Stimulated activated CD8-positive, alpha-beta memory T cell treated with anti-CD3 and anti-CD28 coated beads, Interleukin-12 subunit alpha, Interleukin-12 subunit beta, amount 100 ng/mL, for 24 hours (primary cell): ENCODE data around the gene GDAP2.
A peak's percentile ranks its signal among the peaks of the same experiment; 100 is the strongest.
"Not testable (repeated sequence)": the region's sequence is repeated elsewhere in the genome, so short reads cannot be mapped to it uniquely, and the experiment has no call there.

Source experiments
- DNase-seq: peaks from one replicate; pipeline ENCODE4 v3.0.0-alpha.2; 2020; ENCODE audit errors: extremely low read depth

The GDAP2 gene

DNA sequence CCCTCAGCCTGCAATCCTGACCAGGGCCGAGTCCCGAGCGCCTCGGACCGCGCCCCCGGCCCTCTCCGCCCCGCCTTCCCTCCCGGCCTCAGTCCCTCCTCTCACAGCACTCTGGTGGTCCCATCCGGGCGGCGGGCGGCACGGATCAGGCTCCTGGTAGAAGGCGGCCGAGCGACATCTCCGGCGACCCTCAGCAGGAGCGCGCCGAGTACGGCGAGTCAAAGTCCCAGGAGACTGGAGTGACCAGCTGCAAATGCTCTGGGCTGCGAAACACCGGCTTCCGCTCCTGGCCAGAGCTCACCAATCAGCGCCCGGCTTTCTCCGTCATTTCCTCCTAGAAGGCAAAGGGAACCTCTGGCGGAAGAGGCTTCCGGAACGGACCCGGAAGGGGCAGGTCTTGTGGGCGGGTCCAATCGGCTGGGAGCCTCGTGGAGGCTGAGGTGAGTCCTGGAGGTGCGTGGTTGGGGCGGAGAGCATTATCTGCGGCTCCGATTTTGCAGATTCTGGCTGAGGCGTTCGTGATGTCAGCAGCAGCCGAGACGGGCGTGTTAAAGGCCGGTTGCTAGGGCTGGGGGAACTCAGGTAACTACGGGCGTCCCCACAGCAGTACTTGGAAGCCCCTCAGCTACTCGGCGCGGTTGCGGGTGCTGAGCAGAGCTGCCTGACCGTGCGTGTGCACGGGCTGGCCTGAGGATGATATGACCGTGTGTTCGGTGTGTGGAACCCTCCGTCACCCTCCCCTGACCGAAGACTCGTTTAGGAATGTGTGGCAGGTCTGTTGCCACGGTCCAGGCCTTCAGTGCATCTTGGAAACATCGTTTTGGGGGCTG lies at the start of gene GDAP2, which contains the start of gene WDR3:
TSS of gene GDAP2 (minus strand) at position 279 of the 830 bp plus-strand sequence. CDS start 9,264 bp downstream, outside the sequence.
TSS of gene WDR3 (plus strand) at position 397 of the 830 bp plus-strand sequence. CDS start 3,581 bp downstream, outside the sequence.
- DNase-seq, result peak; percentile 91

GRCh38 chr1:117976381-117976780 lies 47.0 kb upstream of the GDAP2 start:
- no peak for DNase-seq

DNA sequence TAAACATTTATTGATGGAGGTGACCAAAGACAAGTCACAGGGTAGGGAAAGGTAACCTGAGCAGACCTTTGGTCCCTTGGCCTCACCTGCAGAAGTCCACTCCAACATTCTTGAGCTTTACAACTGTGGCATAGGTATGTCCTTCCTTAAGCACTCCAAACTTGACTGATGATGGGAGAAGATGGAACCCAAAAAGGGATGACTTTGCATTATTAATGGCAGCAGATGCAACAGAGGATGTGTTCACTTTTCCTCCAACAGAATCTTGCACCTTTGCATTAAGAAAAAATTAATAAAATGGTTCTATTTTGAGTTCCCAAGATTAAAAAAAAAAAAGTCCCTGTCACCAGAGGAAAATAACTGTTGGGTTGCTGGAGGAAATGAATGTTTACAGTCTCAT lies 42.4 kb upstream of the GDAP2 start:
- no peak for DNase-seq

DNA sequence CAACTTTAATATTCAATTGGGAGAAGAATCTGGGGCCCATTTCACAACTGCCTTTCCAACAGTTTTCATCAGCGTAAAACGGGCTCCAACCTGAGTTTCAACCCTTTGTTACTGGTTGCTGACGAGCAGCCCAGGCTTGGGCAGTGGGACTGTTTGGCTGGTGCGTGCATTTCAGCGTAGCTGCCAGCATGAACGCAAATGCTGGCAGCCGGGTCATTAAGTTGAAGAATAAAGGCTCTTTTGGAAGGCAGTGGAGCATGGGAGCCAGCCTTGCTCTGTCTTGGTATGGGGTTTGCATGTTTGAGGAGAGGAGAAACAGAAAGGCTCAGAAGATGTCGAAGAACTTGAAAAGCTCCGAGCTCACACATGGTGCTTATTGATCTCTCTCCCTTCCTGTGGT lies 40.8 kb upstream of the GDAP2 start:
- no peak for DNase-seq

DNA sequence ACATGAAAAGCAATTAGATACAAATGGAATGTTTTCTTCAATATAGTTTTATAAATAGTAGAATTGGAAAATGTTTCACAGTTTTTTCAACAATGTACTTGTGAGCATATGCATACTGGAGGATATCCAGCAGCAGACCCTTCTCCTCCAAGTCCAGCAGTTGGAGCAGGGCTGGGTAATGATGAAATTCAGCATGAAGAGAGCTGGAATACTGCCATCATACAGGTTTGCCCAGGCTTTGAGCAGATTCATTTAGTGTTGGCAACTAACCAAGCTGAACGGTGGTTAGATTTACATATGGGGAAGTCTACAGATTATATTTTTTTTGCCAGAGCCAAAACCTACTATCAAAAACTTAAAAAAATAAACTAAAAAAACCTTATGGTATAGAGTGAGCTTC lies 38.5 kb upstream of the GDAP2 start:
- no peak for DNase-seq

DNA sequence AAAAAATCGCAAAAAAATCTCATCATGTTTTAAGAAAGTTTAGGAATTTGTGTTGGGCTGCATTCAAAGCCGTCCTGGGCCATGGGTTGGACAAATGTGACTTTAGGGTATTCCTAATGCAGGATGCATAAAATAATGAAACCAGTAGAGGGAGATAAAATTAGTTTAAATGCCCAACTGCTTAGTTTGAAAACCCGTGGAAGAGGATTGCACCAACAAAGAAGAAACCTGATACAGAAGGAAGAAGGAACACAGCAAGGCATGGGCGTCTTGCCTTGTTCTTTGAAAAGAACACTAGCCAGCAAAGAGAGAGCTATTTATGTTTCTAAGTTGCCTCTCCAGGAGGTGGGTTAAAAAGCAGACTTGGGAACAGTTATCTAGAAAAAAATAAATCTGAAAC lies 38.1 kb upstream of the GDAP2 start:
- DNase-seq, result no peak

- DNase-seq, result no peak
These were observed 35.0 kb upstream of the GDAP2 start for GRCh38 chr1:117964290-117965038.

DNA sequence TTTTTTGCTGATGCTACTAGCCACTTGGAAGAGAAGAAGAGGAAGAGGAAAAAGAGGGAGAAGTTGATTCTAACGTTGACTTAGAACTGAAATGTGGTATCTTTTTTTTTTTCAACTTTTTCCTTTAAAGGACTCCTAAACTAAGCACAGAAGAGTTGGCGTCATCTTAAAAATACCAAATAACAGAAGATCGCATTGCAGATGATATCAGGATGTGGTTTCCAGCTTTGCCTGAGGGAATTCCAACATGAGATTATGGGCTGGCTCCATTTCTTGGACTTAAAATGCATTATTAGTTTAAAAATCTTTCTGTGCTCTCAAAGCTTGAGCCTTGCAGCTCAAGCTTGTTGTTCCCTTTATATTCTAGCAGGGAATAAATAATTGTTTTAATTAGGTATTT lies 29.9 kb upstream of the GDAP2 start:
- no peak for DNase-seq

GRCh38 chr1:117952386-117952785 lies 23.0 kb upstream of the GDAP2 start:
- DNase-seq, result no peak

DNA sequence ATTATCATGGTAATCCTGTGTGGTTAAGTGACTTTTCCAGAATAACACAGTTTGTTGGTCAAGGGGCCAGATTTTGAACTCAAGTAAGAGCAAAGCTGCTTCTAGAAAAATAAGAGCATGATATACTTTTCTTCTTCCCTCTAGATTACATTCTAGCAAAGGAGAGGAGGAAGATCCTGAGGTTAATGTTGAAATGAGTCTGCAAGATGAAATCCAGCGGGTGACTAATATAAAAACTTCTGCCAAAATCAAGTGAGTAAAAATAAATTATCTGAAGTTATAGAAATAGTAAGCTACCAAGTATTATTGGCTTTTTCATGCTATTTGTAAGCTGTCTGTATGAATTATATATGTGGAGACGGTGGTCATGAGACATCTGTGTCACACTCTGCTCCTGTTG lies 12.9 kb upstream of the GDAP2 start:
- DNase-seq, result no peak

DNA sequence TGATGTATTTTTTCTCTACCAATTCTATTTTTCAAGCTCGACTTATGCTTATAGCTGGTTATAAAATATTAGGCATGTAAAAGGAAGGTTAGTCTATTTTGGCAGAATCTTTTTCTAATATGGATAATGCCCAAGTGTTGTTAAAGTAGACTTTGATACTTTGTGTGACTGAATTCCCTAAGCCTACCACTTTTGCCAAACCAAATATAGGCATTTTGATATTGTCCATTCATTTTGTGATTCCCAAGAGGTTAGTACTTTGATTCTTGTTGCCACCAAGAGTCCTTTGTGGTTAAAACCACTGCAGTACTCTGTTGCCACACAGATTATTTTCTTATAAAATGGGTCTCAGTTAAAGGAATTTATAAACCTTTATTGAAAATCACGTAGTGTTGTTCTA lies 4.3 kb upstream of the GDAP2 start:
- DNase-seq, result no peak

DNA sequence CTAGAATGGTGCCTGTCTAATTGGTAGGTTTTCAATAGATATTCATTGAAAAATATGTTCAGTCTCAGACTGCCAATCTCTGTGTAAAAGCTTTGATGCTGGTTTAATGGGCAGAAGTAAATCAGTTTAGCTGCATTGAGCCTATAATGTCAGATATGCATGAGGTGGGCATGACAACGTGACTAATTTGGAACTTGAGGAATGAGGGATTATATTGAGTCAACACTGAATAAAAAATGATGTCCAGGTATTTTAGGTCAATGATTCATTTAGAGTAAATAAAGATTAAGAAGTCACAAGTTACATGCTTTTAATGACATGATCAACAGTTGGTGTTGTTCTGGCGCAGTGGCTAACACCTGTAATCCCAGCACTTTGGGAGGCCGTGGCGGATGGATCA lies 3.2 kb upstream of the GDAP2 start:
- DNase-seq, result no peak

DNA sequence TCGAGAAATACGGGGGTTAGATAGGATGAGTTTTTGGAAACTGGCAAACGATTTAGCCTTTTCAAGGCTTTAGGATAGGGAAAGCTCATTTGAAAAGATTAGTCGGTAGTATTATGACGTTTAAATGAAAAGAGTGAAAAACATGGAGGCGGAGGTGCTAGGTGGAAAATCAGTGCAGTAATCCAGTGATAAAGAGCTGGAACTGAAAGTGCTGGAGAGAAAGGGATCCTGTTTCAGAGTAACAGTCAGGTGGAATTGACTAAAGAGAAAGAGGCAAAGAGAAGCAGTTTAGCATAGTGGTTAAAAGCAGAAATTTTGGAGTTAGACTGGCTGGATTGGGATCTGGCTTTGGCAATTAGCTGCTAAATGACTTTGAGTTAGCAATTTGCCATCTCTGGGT lies 1.1 kb upstream of the GDAP2 start:
- no peak for DNase-seq

GRCh38 chr1:117930173-117930447 lies 689 bp upstream of the GDAP2 start:
- no peak for DNase-seq

- DNase-seq, result peak; percentile 1
These were observed 509 bp downstream of the GDAP2 start for GRCh38 chr1:117928881-117929342.

DNA sequence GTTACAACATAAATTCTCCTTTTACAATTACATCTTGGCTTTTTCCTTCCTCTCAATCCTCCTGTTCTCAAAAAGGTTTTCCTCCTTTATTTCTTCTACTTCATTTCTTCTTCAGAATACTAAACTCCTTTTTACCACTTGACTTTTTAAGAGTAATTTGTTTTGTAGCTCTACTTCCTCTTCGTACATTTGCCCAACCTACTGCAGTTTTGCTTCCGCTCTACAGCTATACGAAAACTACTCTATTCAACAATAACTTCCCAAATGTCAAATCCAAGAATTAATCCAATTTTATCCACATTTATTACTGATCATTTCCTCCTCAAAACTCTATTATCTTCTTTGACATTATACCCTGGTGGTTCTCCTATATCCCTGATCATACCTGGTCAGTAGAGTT lies 3.4 kb downstream of the GDAP2 start:
- DNase-seq, result no peak

DNA sequence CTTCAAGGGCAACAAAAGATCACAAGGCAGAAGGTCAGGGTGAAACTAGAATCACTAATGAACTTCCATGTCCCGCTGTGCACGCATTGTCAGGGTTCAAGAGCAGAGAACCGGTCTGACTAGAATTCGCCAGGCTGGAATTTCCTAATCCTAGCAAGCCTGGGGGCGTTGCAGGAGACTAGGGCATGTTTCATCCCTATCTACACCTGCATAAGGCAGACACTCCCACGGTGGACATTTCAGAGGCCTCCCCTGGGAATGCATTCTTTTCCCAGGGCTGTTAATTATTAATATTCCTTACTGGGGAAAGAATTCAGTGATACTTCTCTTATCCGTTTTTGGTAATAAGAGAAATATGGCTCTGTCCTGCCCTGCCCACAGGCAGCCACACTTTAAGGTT lies 6.7 kb downstream of the GDAP2 start:
- DNase-seq, result not testable (repeated sequence)

GRCh38 chr1:117921991-117922390 lies 7.4 kb downstream of the GDAP2 start:
- DNase-seq, result no peak

DNA sequence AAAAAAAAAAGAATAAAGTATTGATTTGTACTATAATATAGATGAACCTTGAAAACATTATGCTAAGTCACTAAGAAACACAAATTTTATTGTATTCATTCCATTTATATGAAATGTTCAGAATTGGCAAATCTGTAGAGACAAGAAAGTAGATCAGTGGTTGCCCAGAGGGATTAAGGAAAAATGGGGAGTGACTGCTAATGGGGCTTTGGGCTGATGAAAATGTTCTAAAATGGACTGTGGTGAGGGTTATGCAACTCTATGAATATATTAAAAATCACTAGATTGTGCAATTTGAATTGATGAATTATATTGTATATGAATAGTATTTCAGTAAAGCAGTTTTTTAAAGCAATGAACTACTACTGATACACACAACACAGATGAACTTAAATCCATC lies 10.0 kb downstream of the GDAP2 start:
- no peak for DNase-seq

DNA sequence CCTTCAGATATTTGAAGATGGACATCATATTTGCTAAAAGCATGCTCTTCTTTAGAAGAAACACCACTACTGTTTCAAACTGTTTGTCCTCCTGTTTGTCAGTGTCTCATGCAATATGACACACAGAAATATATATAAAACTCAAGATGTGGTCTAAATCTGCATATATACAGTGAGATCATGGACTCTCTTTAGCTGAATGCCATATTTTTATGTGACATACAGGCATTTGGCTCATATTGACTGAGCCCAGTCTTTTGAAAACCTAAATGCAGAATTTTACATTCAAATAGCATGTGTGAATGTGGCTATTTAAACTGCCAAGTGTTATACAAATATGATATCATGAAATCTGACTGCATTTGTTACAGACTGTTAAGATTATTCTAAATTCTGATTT lies 18.4 kb downstream of the GDAP2 start:
- no peak for DNase-seq

DNA sequence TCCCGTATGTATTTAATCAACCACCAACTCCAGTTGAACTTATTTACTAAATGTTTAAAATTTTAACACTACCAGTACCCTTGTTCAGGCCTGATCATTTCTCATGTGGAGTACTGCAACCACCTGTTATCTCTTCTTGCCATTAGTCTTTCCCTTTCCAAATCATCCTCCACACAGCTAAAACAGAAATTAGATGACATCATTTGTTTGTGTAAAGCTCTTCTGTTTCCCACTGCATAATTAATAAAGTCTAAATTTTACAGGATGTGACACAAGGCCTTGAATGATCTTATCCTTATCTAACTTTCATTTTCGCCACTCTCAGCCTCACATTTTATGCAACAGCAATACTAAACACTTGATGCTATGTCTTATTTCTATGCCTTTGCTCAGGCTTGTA lies 24.4 kb downstream of the GDAP2 start:
- no peak for DNase-seq

DNA sequence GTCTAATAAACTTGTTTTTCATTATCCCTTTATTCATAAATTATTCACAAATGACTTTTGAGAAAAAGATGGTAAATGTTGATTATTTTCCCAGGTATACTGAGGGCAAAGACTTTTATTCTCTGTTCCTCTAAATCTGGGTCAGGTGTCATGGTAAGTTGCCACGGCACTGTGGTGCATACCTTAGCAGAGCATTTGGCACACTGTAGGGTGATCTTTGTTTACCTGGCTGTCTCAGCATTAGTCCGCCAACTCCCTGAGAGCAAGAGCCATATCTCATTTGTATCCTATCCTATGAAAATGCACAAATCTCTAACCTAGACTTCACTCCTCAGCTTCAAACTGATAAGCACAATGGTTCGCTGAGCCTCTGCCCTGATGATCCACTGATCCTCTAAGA lies 24.9 kb downstream of the GDAP2 start:
- no peak for DNase-seq

DNA sequence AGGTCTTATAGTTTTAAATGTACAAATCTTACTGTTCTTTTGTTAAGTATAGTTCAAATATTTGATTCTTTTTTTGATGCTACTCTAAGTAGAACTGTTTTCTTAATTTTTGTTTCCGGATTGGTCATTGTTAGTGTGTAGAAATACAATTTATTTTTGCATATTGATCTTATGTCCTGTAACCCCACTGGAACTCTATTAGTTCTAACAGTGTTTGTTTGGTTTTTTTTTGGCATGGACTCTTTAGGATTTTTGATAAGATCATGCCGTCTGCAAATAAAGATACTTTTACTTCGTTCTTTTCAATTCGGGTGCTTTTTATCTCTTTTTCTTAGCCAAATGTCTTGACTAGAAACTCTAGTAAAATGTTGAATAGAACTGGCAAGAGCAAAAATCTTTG lies 26.5 kb downstream of the GDAP2 start:
- DNase-seq, result no peak
